Neural cell (in vitro differentiated cells): Measurements from ENCODE around the gene DDTL. TPM values are rescaled to one million over a fixed set of nuclear protein-coding genes. Genes with fewer than 3 reads are reported as not detected.
"Not testable (repeated sequence)": the region's sequence is repeated elsewhere in the genome, so short reads cannot be mapped to it uniquely, and the experiment has no call there.

ENCODE experiments used
- H2AFZ ChIP-seq: fragments of 200-600, 300-800 bp; sonication (generic), shearing (Covaris generic); 2 replicates; pipeline ENCODE4 v1.6.0; 2014; ENCODE audit warnings: low read depth, mild to moderate bottlenecking, antibody characterized with exemption, low read length, moderate library complexity
- H3F3A ChIP-seq: fragments of 200-600 bp; shearing (Covaris generic); 2 replicates; pipeline ENCODE4 v1.6.1; 2016; ENCODE audit warnings: mild to moderate bottlenecking, moderate library complexity, mixed read lengths, antibody characterized with exemption, low read length; ENCODE audit not compliant: insufficient read depth, poor library complexity, severe bottlenecking
- H3K27ac ChIP-seq: fragments of 200-600, 300-800 bp; sonication (generic), shearing (Covaris generic); 2 replicates; pipeline ENCODE4 v1.5.1; 2014; ENCODE audit warnings: mild to moderate bottlenecking, low read length, moderate library complexity
- H3K27me3 ChIP-seq: fragments of 300-800, 200-600 bp; sonication (generic), shearing (Covaris generic); 2 replicates; pipeline ENCODE4 v1.6.0; 2014; ENCODE audit warnings: mild to moderate bottlenecking, low read depth, low read length, moderate library complexity; ENCODE audit not compliant: insufficient read depth
- H3K36me3 ChIP-seq: fragments of 300-800, 200-600 bp; sonication (generic), shearing (Covaris generic); 2 replicates; pipeline ENCODE4 v1.5.1; 2014; ENCODE audit warnings: mild to moderate bottlenecking, antibody characterized with exemption, low read length, moderate library complexity; ENCODE audit not compliant: insufficient read depth
- H3K4me2 ChIP-seq: fragments of 300-800, 200-600 bp; sonication (generic), shearing (Covaris generic); 2 replicates; pipeline ENCODE4 v1.6.0; 2014; ENCODE audit warnings: mild to moderate bottlenecking, low read length
- H3K4me3 ChIP-seq: fragments of 300-800, 200-600 bp; sonication (generic), shearing (Covaris generic); 2 replicates; pipeline ENCODE4 v1.5.1; 2014; ENCODE audit warnings: mild to moderate bottlenecking, low read length, moderate library complexity
- H3K79me2 ChIP-seq: fragments of 200-600 bp; shearing (Covaris generic); replicated peaks from 2 replicates; pipeline ENCODE4 v1.6.0; 2014; ENCODE audit warnings: mild to moderate bottlenecking, low read length, moderate library complexity; ENCODE audit not compliant: insufficient read depth
- H3K9ac ChIP-seq: fragments of 300-800, 200-600 bp; sonication (generic), shearing (Covaris generic); 2 replicates; pipeline ENCODE4 v1.6.1; 2016; ENCODE audit warnings: mild to moderate bottlenecking, low read length, mixed read lengths
- H3K9me2 ChIP-seq: fragments of 200-600 bp; shearing (Covaris generic); 2 replicates; pipeline ENCODE4 v1.6.1; 2016; ENCODE audit warnings: mild to moderate bottlenecking, low read length, mixed read lengths; ENCODE audit not compliant: insufficient read depth
- H3K9me3 ChIP-seq: fragments of 200-600, 300-800 bp; sonication (generic), shearing (Covaris generic); 2 replicates; pipeline ENCODE4 v1.6.1; 2016; ENCODE audit warnings: mild to moderate bottlenecking, mixed run types, low read length, moderate library complexity, mixed read lengths
- H4K20me1 ChIP-seq: fragments of 200-600 bp; shearing (Covaris generic); 2 replicates; pipeline ENCODE4 v1.6.1; 2016; ENCODE audit warnings: mild to moderate bottlenecking, mixed run types; ENCODE audit not compliant: insufficient read depth
- CTCF ChIP-seq: fragments of 450-650 bp; IDR thresholded peaks from 2 replicates; pipeline ENCODE4 v1.5.1; 2014; ENCODE audit warnings: antibody characterized with exemption, mild to moderate bottlenecking, moderate library complexity; ENCODE audit not compliant: poor library complexity, severe bottlenecking
- EP300 ChIP-seq: fragments of 450-650 bp; conservative IDR thresholded peaks from 2 replicates; pipeline ENCODE4 v1.6.1; 2014; ENCODE audit warnings: antibody characterized with exemption, mild to moderate bottlenecking, moderate library complexity; ENCODE audit not compliant: poor library complexity, severe bottlenecking
- EZH2 ChIP-seq: fragments of 200-600, 300-800 bp; shearing (Covaris generic), sonication (generic); IDR thresholded peaks from 2 replicates; pipeline ENCODE4 v1.6.1; 2014; ENCODE audit warnings: antibody characterized with exemption, low read length, borderline replicate concordance, mild to moderate bottlenecking; ENCODE audit not compliant: insufficient read depth, poor library complexity, severe bottlenecking
- MXI1 ChIP-seq: fragments of 450-650 bp; conservative IDR thresholded peaks from 2 replicates; pipeline ENCODE4 v1.6.1; 2014; ENCODE audit warnings: antibody characterized with exemption, mild to moderate bottlenecking; ENCODE audit not compliant: poor library complexity, severe bottlenecking
- POLR2AphosphoS5 ChIP-seq: IDR thresholded peaks from 2 replicates; pipeline ENCODE4 v1.6.1; 2012
- RAD21 ChIP-seq: fragments of 450-650 bp; conservative IDR thresholded peaks from 2 replicates; pipeline ENCODE4 v1.6.1; 2014; ENCODE audit warnings: antibody characterized with exemption, mild to moderate bottlenecking, moderate library complexity
- REST ChIP-seq: IDR thresholded peaks from 2 replicates; pipeline ENCODE4 v1.6.1; 2012; ENCODE audit warnings: borderline replicate concordance
- SMC3 ChIP-seq: fragments of 450-650 bp; conservative IDR thresholded peaks from 2 replicates; pipeline ENCODE4 v1.6.1; 2014; ENCODE audit warnings: antibody characterized with exemption, mild to moderate bottlenecking, moderate library complexity; ENCODE audit not compliant: poor library complexity
- TAF1 ChIP-seq: IDR thresholded peaks from 2 replicates; pipeline ENCODE4 v1.6.1; 2012; ENCODE audit warnings: low read depth
- polyA plus RNA-seq: library from polyadenylated mRNA; depleted of rRNA; stranded (reverse); fragments of >200 nt; gene quantifications from 2 replicates; pipeline ENCODE4 v1.2.3, GENCODE V29; 2014

The DDTL gene
- polyA plus RNA-seq, 1 donor from 2014 or later = 0.31 TPM

GRCh38 chr22:23938328-23939016, 28.2 kb upstream of the DDTL start:
- H4K20me1 ChIP-seq = no peaks in the 10 kb centered on the region
- no peak overlapping the region for H2AFZ ChIP-seq
- no peak overlapping the region for H3K4me3 ChIP-seq
- no peak for TF ChIP-seq EZH2
- TF ChIP-seq EP300 = no peak
- no peak for TF ChIP-seq TAF1
- TF ChIP-seq CTCF = no peak
- no peak for TF ChIP-seq MXI1
- no peak for TF ChIP-seq POLR2AphosphoS5
- no peak for TF ChIP-seq RAD21
- no peak for TF ChIP-seq REST
- TF ChIP-seq SMC3 = no peak
- H3K9ac ChIP-seq = no peak overlapping the region
- no peaks in the 10 kb centered on the region for H3K79me2 ChIP-seq
- H3K9me3 ChIP-seq = no peaks in the 10 kb centered on the region
- no peaks in the 10 kb centered on the region for H3K36me3 ChIP-seq
- no peaks in the 10 kb centered on the region for H3K27me3 ChIP-seq
- no peak overlapping the region for H3K4me2 ChIP-seq
- H3K9me2 ChIP-seq = no peaks in the 10 kb centered on the region
- H3K27ac ChIP-seq = no peak overlapping the region
- H3F3A ChIP-seq = no peaks in the 10 kb centered on the region

GRCh38 chr22:23939017-23939357, 27.7 kb upstream of the DDTL start:
- Histone ChIP-seq H4K20me1 (no peaks in the 10 kb centered on the region), H3K27ac (no peak overlapping the region), H3K4me3 (no peak overlapping the region), H3K79me2 (no peaks in the 10 kb centered on the region), H3K4me2 (no peak overlapping the region), H3F3A (no peaks in the 10 kb centered on the region), H3K9me2 (no peaks in the 10 kb centered on the region), H3K27me3 (no peaks in the 10 kb centered on the region), H3K9ac (no peak overlapping the region), H3K9me3 (no peaks in the 10 kb centered on the region), H2AFZ (no peak overlapping the region), H3K36me3 (no peaks in the 10 kb centered on the region)
- TF ChIP-seq EZH2 = no peak
- no peak for TF ChIP-seq MXI1
- no peak for TF ChIP-seq RAD21
- TF ChIP-seq TAF1 = no peak
- no peak for TF ChIP-seq REST
- no peak for TF ChIP-seq SMC3
- no peak for TF ChIP-seq POLR2AphosphoS5
- no peak for TF ChIP-seq CTCF
- TF ChIP-seq EP300 = no peak

GRCh38 chr22:23940166-23940565, 26.5 kb upstream of the DDTL start:
- H3K27ac ChIP-seq, H3K9me3 ChIP-seq, H3K4me2 ChIP-seq, H4K20me1 ChIP-seq, H3K27me3 ChIP-seq, H3K9me2 ChIP-seq, H3K9ac ChIP-seq, H2AFZ ChIP-seq, H3K4me3 ChIP-seq, H3K36me3 ChIP-seq, H3F3A ChIP-seq, H3K79me2 ChIP-seq: not testable (repeated sequence)
